HG03460 (cell line): Measurements from ENCODE around the gene SLC29A1.

Experiments
- ATAC-seq: cut with Tn5 transposase; IDR thresholded peaks from one replicate; pipeline ENCODE4 v1.9.1; 2021; ENCODE audit not compliant: unreplicated experiment

The SLC29A1 gene

GRCh38 chr6:44251576-44252524 lies 28.5 kb downstream of the SLC29A1 start:
- ATAC-seq: no peak

- ATAC-seq: no peak
Observed at GRCh38 chr6:44253307-44254101, 30.1 kb downstream of the SLC29A1 start.

GRCh38 chr6:44254191-44255104 lies 31.1 kb downstream of the SLC29A1 start:
- ATAC-seq: no peak

GRCh38 chr6:44255105-44255808 lies 31.9 kb downstream of the SLC29A1 start:
- no peak for ATAC-seq

GRCh38 chr6:44255871-44256774 lies 32.7 kb downstream of the SLC29A1 start:
- no peak for ATAC-seq

GRCh38 chr6:44256775-44257024 lies 33.3 kb downstream of the SLC29A1 start:
- ATAC-seq: no peak

- peak; percentile 43 for ATAC-seq
Observed at GRCh38 chr6:44257025-44257752, 33.8 kb downstream of the SLC29A1 start, which contains the start of gene SLC35B2. TSS of gene SLC35B2 (minus strand) at chr6:44257528. CDS start at chr6:44257410, 118 bp downstream.

- peak; percentile 22 for ATAC-seq
Observed at GRCh38 chr6:44257753-44258324, 34.4 kb downstream of the SLC29A1 start.

GRCh38 chr6:44258325-44258863 lies 35.0 kb downstream of the SLC29A1 start:
- ATAC-seq: no peak

GRCh38 chr6:44258921-44259320 lies 35.5 kb downstream of the SLC29A1 start:
- ATAC-seq: no peak

- ATAC-seq: no peak
Observed at GRCh38 chr6:44260011-44260410, 36.6 kb downstream of the SLC29A1 start.

- ATAC-seq: no peak
Observed at GRCh38 chr6:44260451-44261297, 37.3 kb downstream of the SLC29A1 start.

GRCh38 chr6:44261581-44261980 lies 38.2 kb downstream of the SLC29A1 start:
- ATAC-seq: no peak

GRCh38 chr6:44262467-44263353 lies 39.3 kb downstream of the SLC29A1 start:
- no peak for ATAC-seq

GRCh38 chr6:44263354-44264100 lies 40.1 kb downstream of the SLC29A1 start:
- ATAC-seq: no peak
